ENCODE results near the gene AUP1.
A peak's percentile ranks its signal among the peaks of the same experiment; 100 is the strongest.
"Not testable (repeated sequence)": the region's sequence is repeated elsewhere in the genome, so short reads cannot be mapped to it uniquely, and the experiment has no call there.

AUP1 gene

GRCh38 chr2:74529357-74530238 lies at the start of gene AUP1, which contains the start of gene HTRA2:
Gene AUP1 (minus strand): TSS chr2:74529706. CDS start chr2:74529629, 77 bp downstream.
Gene HTRA2 (plus strand): TSS chr2:74529933. CDS start chr2:74530007, 74 bp downstream.
- peak; percentile 96 for DNase-seq

- no peak for DNase-seq
Measured at GRCh38 chr2:74578408-74578807, 48.9 kb upstream of the AUP1 start.

GRCh38 chr2:74577448-74577847 lies 47.9 kb upstream of the AUP1 start:
- no peak for DNase-seq

GRCh38 chr2:74576863-74577229 lies 47.3 kb upstream of the AUP1 start:
- DNase-seq = no peak

- no peak for DNase-seq
Measured at GRCh38 chr2:74576211-74576862, 46.8 kb upstream of the AUP1 start.

GRCh38 chr2:74575320-74575719 lies 45.8 kb upstream of the AUP1 start:
- no peak for DNase-seq

- DNase-seq = no peak
Measured at GRCh38 chr2:74573747-74574562, 44.4 kb upstream of the AUP1 start.

- no peak for DNase-seq
Measured at GRCh38 chr2:74572178-74572925, 42.8 kb upstream of the AUP1 start.

GRCh38 chr2:74571058-74571457 lies 41.6 kb upstream of the AUP1 start:
- DNase-seq = no peak

- DNase-seq = no peak
Measured at GRCh38 chr2:74569686-74570085, 40.2 kb upstream of the AUP1 start.

GRCh38 chr2:74567881-74568280 lies 38.4 kb upstream of the AUP1 start:
- no peak for DNase-seq

GRCh38 chr2:74566754-74567085 lies 37.2 kb upstream of the AUP1 start:
- DNase-seq = no peak

- DNase-seq = no peak
Measured at GRCh38 chr2:74566076-74566753, 36.7 kb upstream of the AUP1 start.

GRCh38 chr2:74564222-74564621 lies 34.7 kb upstream of the AUP1 start:
- no peak for DNase-seq

- no peak for DNase-seq
Measured at GRCh38 chr2:74562126-74562775, 32.7 kb upstream of the AUP1 start.

GRCh38 chr2:74561022-74561421 lies 31.5 kb upstream of the AUP1 start:
- not testable (repeated sequence) for DNase-seq

GRCh38 chr2:74560591-74560990 lies 31.1 kb upstream of the AUP1 start:
- no peak for DNase-seq

GRCh38 chr2:74559912-74560311 lies 30.4 kb upstream of the AUP1 start:
- DNase-seq = no peak

- DNase-seq = no peak
Measured at GRCh38 chr2:74558284-74559230, 29.1 kb upstream of the AUP1 start.

GRCh38 chr2:74556831-74557370 lies 27.4 kb upstream of the AUP1 start:
- DNase-seq = no peak

All from activated CD8-positive, alpha-beta memory T cell treated with anti-CD3 and anti-CD28 coated beads for 24 hours (primary cell).